ENCODE measurements around the gene CCR1.
"Not testable (repeated sequence)": the region's sequence is repeated elsewhere in the genome, so short reads cannot be mapped to it uniquely, and the experiment has no call there.

The CCR1 gene

GRCh38 chr3:46191730-46192129 lies 16.4 kb downstream of the CCR1 start:
- Histone ChIP-seq H3K4me3 (ENCODE audit: low read depth, low read length) (no peak overlapping the region), H3K27me3 (ENCODE audit: control insufficient read depth, insufficient read depth, low read length) (no peaks in the 10 kb centered on the region), H3K36me3 (ENCODE audit: control insufficient read depth, insufficient read depth, low read length) (no peaks in the 10 kb centered on the region), H3K9me3 (ENCODE audit: control insufficient read depth, insufficient read depth, low read length) (peaks cover 3% of the 10 kb centered on the region), H3K4me1 (ENCODE audit: control insufficient read depth, insufficient read depth, low read length) (no peaks in the 10 kb centered on the region), H3K9ac (ENCODE audit: low read depth, low read length) (no peak overlapping the region)

- H3K9ac ChIP-seq (ENCODE audit: low read depth, low read length): no peak overlapping the region
- H3K4me1 ChIP-seq (ENCODE audit: control insufficient read depth, insufficient read depth, low read length): no peaks in the 10 kb centered on the region
- H3K9me3 ChIP-seq (ENCODE audit: control insufficient read depth, insufficient read depth, low read length): no peaks in the 10 kb centered on the region
- no peak overlapping the region for H3K4me3 ChIP-seq (ENCODE audit: low read depth, low read length)
- no peaks in the 10 kb centered on the region for H3K27me3 ChIP-seq (ENCODE audit: control insufficient read depth, insufficient read depth, low read length)
- H3K36me3 ChIP-seq (ENCODE audit: control insufficient read depth, insufficient read depth, low read length): no peaks in the 10 kb centered on the region
Observed at GRCh38 chr3:46188708-46189107, 19.4 kb downstream of the CCR1 start.

- H3K27me3 ChIP-seq (ENCODE audit: control insufficient read depth, insufficient read depth, low read length): no peaks in the 10 kb centered on the region
- H3K4me3 ChIP-seq (ENCODE audit: low read depth, low read length): no peak overlapping the region
- no peak overlapping the region for H3K9ac ChIP-seq (ENCODE audit: low read depth, low read length)
- no peaks in the 10 kb centered on the region for H3K36me3 ChIP-seq (ENCODE audit: control insufficient read depth, insufficient read depth, low read length)
- no peaks in the 10 kb centered on the region for H3K4me1 ChIP-seq (ENCODE audit: control insufficient read depth, insufficient read depth, low read length)
- no peaks in the 10 kb centered on the region for H3K9me3 ChIP-seq (ENCODE audit: control insufficient read depth, insufficient read depth, low read length)
Observed at GRCh38 chr3:46187876-46188275, 20.2 kb downstream of the CCR1 start.

GRCh38 chr3:46187341-46187700 lies 20.8 kb downstream of the CCR1 start:
- H3K36me3 ChIP-seq (ENCODE audit: control insufficient read depth, insufficient read depth, low read length): no peaks in the 10 kb centered on the region
- no peak overlapping the region for H3K9ac ChIP-seq (ENCODE audit: low read depth, low read length)
- no peaks in the 10 kb centered on the region for H3K4me1 ChIP-seq (ENCODE audit: control insufficient read depth, insufficient read depth, low read length)
- no peak overlapping the region for H3K4me3 ChIP-seq (ENCODE audit: low read depth, low read length)
- H3K9me3 ChIP-seq (ENCODE audit: control insufficient read depth, insufficient read depth, low read length): no peaks in the 10 kb centered on the region
- H3K27me3 ChIP-seq (ENCODE audit: control insufficient read depth, insufficient read depth, low read length): no peaks in the 10 kb centered on the region

GRCh38 chr3:46186471-46187340 lies 21.4 kb downstream of the CCR1 start:
- Histone ChIP-seq H3K4me3 (ENCODE audit: low read depth, low read length) (no peak overlapping the region), H3K9ac (ENCODE audit: low read depth, low read length) (no peak overlapping the region), H3K27me3 (ENCODE audit: control insufficient read depth, insufficient read depth, low read length) (no peaks in the 10 kb centered on the region), H3K4me1 (ENCODE audit: control insufficient read depth, insufficient read depth, low read length) (no peaks in the 10 kb centered on the region), H3K9me3 (ENCODE audit: control insufficient read depth, insufficient read depth, low read length) (no peaks in the 10 kb centered on the region), H3K36me3 (ENCODE audit: control insufficient read depth, insufficient read depth, low read length) (no peaks in the 10 kb centered on the region)

GRCh38 chr3:46184469-46184868 lies 23.6 kb downstream of the CCR1 start:
- H3K4me3 ChIP-seq (ENCODE audit: low read depth, low read length): no peak overlapping the region
- no peaks in the 10 kb centered on the region for H3K9me3 ChIP-seq (ENCODE audit: control insufficient read depth, insufficient read depth, low read length)
- no peaks in the 10 kb centered on the region for H3K4me1 ChIP-seq (ENCODE audit: control insufficient read depth, insufficient read depth, low read length)
- no peaks in the 10 kb centered on the region for H3K36me3 ChIP-seq (ENCODE audit: control insufficient read depth, insufficient read depth, low read length)
- no peaks in the 10 kb centered on the region for H3K27me3 ChIP-seq (ENCODE audit: control insufficient read depth, insufficient read depth, low read length)
- no peak overlapping the region for H3K9ac ChIP-seq (ENCODE audit: low read depth, low read length)

GRCh38 chr3:46183330-46183729 lies 24.8 kb downstream of the CCR1 start:
- Histone ChIP-seq H3K9ac (ENCODE audit: low read depth, low read length) (no peak overlapping the region), H3K36me3 (ENCODE audit: control insufficient read depth, insufficient read depth, low read length) (no peaks in the 10 kb centered on the region), H3K4me1 (ENCODE audit: control insufficient read depth, insufficient read depth, low read length) (no peaks in the 10 kb centered on the region), H3K9me3 (ENCODE audit: control insufficient read depth, insufficient read depth, low read length) (no peaks in the 10 kb centered on the region), H3K27me3 (ENCODE audit: control insufficient read depth, insufficient read depth, low read length) (no peaks in the 10 kb centered on the region), H3K4me3 (ENCODE audit: low read depth, low read length) (no peak overlapping the region)

- H3K9ac ChIP-seq (ENCODE audit: low read depth, low read length): no peak overlapping the region
- no peaks in the 10 kb centered on the region for H3K9me3 ChIP-seq (ENCODE audit: control insufficient read depth, insufficient read depth, low read length)
- no peaks in the 10 kb centered on the region for H3K36me3 ChIP-seq (ENCODE audit: control insufficient read depth, insufficient read depth, low read length)
- no peaks in the 10 kb centered on the region for H3K27me3 ChIP-seq (ENCODE audit: control insufficient read depth, insufficient read depth, low read length)
- H3K4me1 ChIP-seq (ENCODE audit: control insufficient read depth, insufficient read depth, low read length): no peaks in the 10 kb centered on the region
- no peak overlapping the region for H3K4me3 ChIP-seq (ENCODE audit: low read depth, low read length)
Observed at GRCh38 chr3:46168583-46169345, 39.3 kb downstream of the CCR1 start.

GRCh38 chr3:46163556-46164041 lies 44.5 kb downstream of the CCR1 start:
- no peaks in the 10 kb centered on the region for H3K27me3 ChIP-seq (ENCODE audit: control insufficient read depth, insufficient read depth, low read length)
- H3K9me3 ChIP-seq (ENCODE audit: control insufficient read depth, insufficient read depth, low read length): no peaks in the 10 kb centered on the region
- no peak overlapping the region for H3K9ac ChIP-seq (ENCODE audit: low read depth, low read length)
- no peak overlapping the region for H3K4me3 ChIP-seq (ENCODE audit: low read depth, low read length)
- no peaks in the 10 kb centered on the region for H3K4me1 ChIP-seq (ENCODE audit: control insufficient read depth, insufficient read depth, low read length)
- H3K36me3 ChIP-seq (ENCODE audit: control insufficient read depth, insufficient read depth, low read length): no peaks in the 10 kb centered on the region

GRCh38 chr3:46162975-46163555 lies 45.0 kb downstream of the CCR1 start:
- Histone ChIP-seq H3K27me3 (ENCODE audit: control insufficient read depth, insufficient read depth, low read length) (no peaks in the 10 kb centered on the region), H3K9me3 (ENCODE audit: control insufficient read depth, insufficient read depth, low read length) (no peaks in the 10 kb centered on the region), H3K4me3 (ENCODE audit: low read depth, low read length) (no peak overlapping the region), H3K9ac (ENCODE audit: low read depth, low read length) (no peak overlapping the region), H3K36me3 (ENCODE audit: control insufficient read depth, insufficient read depth, low read length) (no peaks in the 10 kb centered on the region), H3K4me1 (ENCODE audit: control insufficient read depth, insufficient read depth, low read length) (no peaks in the 10 kb centered on the region)

- H3K4me1 ChIP-seq (ENCODE audit: control insufficient read depth, insufficient read depth, low read length); H3K27me3 ChIP-seq (ENCODE audit: control insufficient read depth, insufficient read depth, low read length); H3K4me3 ChIP-seq (ENCODE audit: low read depth, low read length); H3K9me3 ChIP-seq (ENCODE audit: control insufficient read depth, insufficient read depth, low read length); H3K9ac ChIP-seq (ENCODE audit: low read depth, low read length); H3K36me3 ChIP-seq (ENCODE audit: control insufficient read depth, insufficient read depth, low read length): not testable (repeated sequence)
Observed at GRCh38 chr3:46157685-46158084, 50.4 kb downstream of the CCR1 start.

Data from iPS-15b (cell line).